GM21360 (cell line): ENCODE data around the gene PATJ.
"Not testable (repeated sequence)": the region's sequence is repeated elsewhere in the genome, so short reads cannot be mapped to it uniquely, and the experiment has no call there.

Experiments used
- ATAC-seq: cut with Tn5 transposase; IDR thresholded peaks from one replicate; pipeline ENCODE4 v1.9.1; 2021; ENCODE audit warnings: mild to moderate bottlenecking, moderate library complexity; ENCODE audit not compliant: unreplicated experiment

The PATJ gene

GRCh38 chr1:61816191-61816590 lies 73.9 kb downstream of the PATJ start:
- ATAC-seq: no peak

DNA sequence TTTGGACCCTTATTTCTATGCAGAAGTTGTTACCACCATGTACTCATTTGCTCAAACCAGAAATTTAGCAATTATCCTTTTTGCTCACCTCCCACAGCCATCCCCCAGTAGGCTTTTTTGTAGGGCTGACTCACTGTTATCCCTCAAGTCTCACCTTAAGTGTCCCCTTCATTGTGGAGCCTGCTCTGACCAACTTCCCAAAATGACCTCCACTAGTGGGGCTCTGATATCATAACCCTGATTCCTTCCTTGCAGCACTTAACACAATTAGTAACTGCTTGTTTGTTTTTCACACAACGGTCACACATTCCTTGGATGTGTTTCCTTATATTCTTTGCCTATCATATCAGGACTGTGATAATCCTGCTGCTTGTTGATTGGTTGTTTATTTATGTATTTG lies 76.7 kb downstream of the PATJ start:
- no peak for ATAC-seq

DNA sequence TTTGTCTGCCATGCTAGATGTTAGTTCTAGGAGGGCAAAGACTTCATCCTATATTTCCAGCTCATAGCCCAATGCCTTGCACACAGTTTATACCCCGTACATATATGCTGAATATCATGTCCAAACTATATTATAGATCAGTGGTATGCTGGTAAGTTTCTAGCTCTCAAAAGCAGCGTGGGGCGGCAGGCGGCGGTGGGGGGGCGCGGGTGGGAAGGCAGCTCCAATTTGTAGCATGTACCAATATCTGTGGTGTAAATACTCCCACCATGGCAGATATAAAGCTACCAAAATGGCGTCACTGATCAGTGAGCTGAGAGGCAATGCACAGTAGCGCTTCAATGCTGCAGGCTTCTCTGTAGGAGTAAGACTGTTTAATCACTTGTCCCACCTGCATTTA lies 77.1 kb downstream of the PATJ start:
- ATAC-seq: no peak

DNA sequence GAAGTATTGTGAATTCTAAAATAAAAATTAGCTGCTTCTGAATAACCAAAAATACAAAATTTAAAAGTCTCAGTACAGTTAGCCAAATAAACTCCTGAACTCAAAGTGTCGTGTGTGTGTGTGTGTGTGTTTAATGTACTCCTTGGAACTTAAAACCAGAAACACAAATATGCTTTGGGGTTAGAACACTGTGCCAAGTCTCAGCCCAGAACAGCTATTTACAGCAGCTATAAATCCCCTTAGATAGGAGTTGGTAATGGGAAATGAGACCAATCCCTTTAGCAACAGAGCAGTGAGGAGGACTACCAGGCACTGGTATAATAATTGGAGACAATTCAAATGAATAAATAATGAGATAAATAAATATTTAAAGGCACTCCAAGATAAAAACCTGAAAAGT lies 83.1 kb downstream of the PATJ start:
- no peak for ATAC-seq

- no peak for ATAC-seq
These were observed 86.5 kb downstream of the PATJ start for GRCh38 chr1:61828805-61829204.

- no peak for ATAC-seq
These were observed 94.4 kb downstream of the PATJ start for GRCh38 chr1:61836649-61837048.

DNA sequence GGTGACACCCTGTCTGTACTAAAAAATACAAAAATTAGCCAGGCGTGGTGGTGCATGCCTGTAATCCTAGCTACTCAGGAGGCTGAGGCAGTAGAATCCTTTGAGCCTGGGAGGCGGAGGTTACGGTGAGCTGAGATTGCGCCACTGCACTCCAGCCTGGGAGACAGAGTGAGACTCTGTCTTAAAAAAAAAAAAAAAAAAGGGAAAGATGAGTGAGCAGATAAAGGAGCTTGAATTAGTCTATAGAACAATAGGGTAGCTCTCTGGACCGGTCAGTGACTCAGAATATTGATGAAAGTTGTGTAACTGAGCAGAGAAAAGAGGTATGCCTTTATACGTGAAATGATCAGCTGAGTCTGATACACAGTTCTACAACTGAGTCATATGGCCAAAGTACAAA lies 95.3 kb downstream of the PATJ start:
- not testable (repeated sequence) for ATAC-seq

GRCh38 chr1:61839679-61840078 lies 97.4 kb downstream of the PATJ start:
- ATAC-seq: no peak

GRCh38 chr1:61842036-61842435 lies 99.8 kb downstream of the PATJ start:
- ATAC-seq: no peak

- no peak for ATAC-seq
These were observed 100.7 kb downstream of the PATJ start for GRCh38 chr1:61842863-61843514.

DNA sequence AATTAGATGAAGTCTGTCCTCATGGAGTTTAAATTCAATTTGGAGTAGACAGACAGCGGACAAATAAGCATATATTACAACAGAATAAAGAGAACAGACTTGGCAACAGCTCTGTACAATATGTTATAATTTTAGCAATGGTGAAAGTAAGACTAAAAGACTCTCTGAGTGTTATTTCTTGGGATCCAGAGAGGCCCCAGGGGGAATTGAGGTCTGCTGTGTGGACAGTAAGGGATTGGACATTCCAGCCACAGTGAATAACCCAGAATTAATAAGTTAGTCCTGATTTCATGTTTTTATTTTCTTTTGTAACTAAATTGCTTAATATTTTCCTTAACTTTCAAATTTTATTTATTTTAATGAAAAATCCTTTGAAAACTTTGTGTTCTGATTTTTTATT lies 101.7 kb downstream of the PATJ start:
- ATAC-seq: no peak

DNA sequence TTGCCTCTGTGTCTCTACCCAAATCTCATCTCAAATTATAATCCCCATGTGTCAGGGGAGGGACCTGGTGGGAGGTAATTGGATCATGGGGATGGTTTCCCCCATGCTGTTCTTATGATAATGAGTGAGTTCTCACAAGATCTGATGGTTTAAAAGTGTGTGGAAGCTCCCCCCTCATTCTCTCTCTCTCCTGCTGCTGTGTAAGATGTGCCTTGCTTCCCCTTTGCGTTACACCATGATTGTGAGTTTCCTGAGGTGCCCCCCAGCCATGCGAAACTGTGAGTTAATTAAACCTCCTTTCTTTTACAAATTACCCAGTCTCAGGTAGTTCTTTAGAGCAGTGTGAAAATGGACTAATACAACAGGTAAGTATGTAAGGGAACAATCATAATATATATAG lies 102.4 kb downstream of the PATJ start:
- ATAC-seq: not testable (repeated sequence)

GRCh38 chr1:61851235-61851634 lies 109.0 kb downstream of the PATJ start:
- no peak for ATAC-seq

DNA sequence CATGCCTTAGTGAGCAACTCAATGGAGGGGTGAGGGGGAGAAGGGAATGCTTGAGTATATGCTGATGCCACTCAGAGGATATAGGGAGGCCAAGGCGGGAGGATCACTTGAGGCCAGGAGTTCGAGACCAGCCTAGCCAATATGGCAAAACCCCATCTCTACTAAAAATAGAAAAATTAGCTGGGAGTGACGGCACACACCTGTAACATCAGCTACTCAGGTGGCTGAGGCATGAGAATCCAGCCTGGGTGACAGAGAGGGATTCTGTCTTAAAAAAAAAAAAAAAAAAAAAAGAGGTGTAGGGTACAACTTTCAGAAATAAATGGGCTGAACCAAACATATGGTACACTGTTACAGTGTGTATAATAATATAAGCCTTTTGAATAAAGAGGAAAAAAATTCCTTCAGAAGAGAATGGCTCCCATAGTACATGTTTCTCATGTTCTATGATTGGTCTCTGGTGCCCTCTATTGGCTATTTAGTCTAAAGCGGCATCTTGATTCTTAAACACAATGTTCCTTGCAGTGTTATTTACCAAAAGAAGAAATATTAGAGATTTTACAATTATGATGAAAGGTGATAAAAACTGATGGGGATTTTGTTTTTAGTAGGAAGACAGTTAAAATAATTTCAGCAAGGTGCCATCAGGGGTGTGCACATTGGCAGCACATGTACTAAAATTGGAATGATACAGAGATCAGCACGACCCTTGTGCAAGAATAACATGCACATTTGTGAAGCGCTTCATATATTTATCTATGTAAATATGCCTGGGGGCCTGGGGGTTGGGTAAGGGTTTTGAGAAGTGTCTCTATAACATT lies 109.8 kb downstream of the PATJ start:
- no peak for ATAC-seq

DNA sequence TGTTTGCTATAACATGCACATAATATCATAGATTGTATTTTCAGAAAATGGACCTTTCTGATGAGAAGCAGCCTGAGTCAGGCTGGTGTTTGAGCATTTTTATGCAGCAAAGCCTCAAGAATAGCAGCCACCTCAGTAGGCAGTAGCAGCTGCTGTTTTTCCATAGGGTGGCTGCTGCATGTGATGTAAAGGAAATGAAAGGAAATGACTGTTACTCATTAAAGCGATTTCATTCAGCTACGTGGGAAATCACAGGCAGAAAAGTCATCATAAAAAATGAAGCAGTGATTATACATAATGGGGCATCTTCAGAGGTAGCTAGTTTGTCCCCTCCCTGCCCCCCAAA lies 110.4 kb downstream of the PATJ start:
- ATAC-seq: no peak

- no peak for ATAC-seq
These were observed 111.3 kb downstream of the PATJ start for GRCh38 chr1:61853583-61853982.

GRCh38 chr1:61864489-61864888 lies 122.2 kb downstream of the PATJ start:
- ATAC-seq: no peak

DNA sequence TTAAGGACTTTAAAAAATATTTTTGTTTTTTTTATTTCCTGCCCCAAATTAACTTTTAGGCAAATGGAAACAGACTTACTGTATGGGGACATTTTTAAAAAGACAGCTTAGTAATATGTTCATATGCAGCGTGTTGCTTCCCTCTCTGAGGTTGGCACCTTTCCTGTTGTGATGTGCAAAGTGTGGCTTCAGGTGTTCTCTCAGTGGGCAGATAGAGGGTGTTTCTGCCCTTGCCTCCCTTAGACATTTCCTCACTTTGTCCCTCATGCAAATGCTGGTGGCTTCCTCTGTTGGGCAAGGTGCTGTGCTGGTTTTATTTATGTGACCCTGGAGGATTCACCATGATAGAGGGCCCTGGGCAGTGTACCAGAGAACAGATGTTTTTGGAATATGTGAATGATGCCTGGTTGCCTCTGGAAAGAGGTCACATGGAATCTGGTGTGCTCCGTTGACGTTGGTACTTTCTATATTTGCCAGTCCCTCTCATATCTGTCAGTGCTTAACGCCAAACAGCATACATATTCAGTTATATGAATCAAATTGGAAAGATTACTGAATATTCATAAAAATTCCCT lies 123.5 kb downstream of the PATJ start:
- ATAC-seq: no peak

- ATAC-seq: no peak
These were observed 127.4 kb downstream of the PATJ start for GRCh38 chr1:61869691-61870109.

GRCh38 chr1:61872206-61872605 lies 129.9 kb downstream of the PATJ start:
- ATAC-seq: no peak

- ATAC-seq: no peak
These were observed 131.3 kb downstream of the PATJ start for GRCh38 chr1:61873581-61873980.

GRCh38 chr1:61873994-61874393 lies 131.7 kb downstream of the PATJ start:
- no peak for ATAC-seq
